Activated CD4-positive, CD25-positive, alpha-beta regulatory T cell treated with anti-CD3 and anti-CD28 coated beads, Interleukin-2, amount 50 U/mL, for 72 hours (primary cell): Measurements from ENCODE around the gene CFAP54.
"Not testable (repeated sequence)": the region's sequence is repeated elsewhere in the genome, so short reads cannot be mapped to it uniquely, and the experiment has no call there.

ENCODE experiments used
- DNase-seq: peaks from one replicate; pipeline ENCODE4 v3.0.0; 2021

The CFAP54 gene

DNA sequence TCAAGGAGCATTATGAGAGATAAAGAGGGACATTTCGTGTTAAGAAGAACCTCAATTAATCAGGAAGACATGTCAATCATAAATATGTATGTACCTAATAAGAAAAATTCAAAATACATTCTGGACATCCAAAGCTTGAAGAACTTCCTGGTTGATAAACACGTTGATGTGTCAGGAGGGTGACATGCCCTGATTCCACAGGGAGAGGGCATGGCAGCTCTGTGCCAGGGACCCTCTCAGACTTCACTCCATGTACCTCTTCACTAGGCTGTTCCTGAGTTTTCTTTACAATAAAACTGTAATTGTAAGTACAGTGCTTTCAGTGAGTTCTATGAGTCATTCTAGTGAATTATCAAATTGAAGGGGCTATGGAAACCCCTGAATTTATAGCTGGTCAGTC lies 163.5 kb downstream of the CFAP54 start:
- no peak for DNase-seq

DNA sequence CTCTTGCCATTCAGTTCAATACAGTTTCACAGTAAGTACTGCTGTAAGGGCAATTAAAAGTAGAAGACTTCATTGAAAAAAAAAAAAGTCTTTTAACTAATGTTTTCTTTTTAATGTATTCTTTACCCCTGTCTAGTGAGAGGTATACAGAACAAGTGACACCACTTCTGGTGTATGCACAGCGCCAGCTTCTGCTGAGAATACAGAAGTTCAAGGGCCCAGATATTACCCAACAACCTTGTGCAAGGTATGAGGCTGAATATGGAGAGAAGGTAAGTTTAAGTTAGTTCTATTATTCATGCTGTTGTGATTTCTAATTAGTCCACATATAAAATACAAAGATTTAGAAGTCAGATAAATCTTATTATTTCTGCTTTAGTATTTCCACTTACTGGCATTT lies 168.7 kb downstream of the CFAP54 start:
- no peak for DNase-seq

DNA sequence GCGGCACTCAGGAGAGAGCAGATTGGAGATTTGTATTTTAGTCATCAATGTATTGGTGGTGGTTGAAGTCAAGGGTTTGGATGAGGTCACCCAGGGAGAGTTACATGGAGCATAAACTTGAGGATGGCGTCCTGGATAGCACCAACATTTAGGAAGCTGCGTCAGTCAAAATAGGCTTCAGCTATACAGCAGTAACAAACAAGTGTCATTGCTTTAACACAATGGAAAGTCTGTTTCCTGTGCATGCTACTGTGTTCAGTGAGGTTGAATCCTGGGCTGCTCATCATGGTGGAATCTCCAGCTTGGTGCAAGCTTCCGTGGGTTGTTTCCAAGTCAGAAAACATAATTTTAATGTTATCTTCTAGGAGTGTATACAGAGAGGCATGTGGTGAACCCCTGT lies 180.4 kb downstream of the CFAP54 start:
- DNase-seq, result no peak

DNA sequence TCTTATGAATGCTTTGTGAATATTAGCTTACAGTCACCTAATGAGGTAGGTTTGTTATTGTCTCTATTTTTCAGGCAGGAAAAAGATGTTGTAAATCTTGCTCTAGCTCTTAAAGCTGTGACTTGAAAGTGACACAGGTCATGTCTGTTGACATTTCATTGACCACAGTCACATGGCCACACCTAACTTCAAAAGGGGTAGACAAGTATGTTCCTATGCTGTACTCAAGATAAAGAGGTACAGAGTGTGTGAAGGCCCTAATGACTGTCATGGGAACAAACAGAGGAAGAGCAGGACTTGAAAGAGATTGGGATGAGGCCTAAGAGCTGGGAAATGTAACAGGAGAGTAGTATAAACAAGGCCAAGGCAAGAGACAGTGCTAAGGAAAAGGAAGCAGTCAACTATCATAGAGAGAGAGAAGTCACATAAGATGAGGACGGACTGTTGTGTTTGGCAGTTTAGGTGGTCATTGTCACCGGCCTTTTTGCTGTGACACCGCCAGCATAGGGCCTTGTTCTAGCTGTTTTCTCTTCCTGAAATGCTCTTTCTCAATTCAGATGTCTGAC lies 181.0 kb downstream of the CFAP54 start:
- no peak for DNase-seq

DNA sequence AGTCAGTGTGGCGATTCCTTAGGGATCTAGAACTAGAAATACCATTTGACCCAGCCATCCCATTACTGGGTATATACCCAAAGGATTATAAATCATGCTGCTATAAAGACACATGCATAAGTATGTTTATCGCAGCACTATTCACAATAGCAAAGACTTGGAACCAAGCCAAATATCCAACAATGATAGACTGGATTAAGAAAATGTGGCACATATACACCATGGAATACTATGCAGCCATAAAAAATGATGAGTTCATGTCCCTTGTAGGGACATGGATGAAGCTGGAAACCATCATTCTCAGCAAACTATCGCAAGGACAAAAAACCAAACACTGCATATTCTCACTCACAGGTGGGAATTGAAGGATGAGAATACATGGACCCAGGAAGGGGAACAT lies 186.1 kb downstream of the CFAP54 start:
- DNase-seq, result not testable (repeated sequence)

DNA sequence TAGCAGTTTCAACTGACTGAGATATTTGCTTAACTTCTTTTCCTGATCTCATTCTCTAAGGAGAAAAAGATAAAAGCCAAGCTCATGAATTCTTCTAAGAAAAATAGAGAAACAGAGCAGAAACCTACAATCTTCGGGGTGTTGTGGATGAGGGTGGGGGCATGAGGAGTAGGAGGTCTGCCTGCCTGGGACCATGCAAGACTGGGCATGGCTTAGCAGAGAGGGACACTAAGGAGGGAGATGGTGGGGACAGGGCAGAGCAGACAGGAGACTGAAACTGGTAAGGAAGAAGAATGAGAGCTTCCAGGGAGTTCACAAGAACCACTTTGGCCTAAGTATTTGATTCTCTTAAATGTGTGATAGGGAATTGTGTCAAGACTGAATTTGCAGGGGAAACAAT lies 188.0 kb downstream of the CFAP54 start:
- DNase-seq, result no peak

DNA sequence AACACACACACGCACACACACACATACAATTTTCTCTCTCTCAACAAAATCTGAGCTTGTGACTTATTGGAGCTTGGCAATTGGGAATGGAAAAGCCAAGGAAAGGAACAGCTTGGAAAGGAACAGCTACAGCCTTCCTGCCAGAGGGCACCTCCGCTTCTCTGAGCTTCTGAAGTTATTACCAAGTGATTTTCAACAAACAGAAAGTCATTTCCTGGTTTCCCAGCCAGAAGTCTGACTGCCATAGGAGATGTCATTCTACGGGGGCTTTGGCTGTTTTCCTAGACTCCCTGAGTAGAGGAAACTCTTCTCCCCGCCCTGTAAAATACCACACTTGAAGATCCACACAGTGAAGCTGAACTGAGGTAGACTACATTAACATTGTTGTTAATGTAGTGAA lies 198.3 kb downstream of the CFAP54 start:
- no peak for DNase-seq

DNA sequence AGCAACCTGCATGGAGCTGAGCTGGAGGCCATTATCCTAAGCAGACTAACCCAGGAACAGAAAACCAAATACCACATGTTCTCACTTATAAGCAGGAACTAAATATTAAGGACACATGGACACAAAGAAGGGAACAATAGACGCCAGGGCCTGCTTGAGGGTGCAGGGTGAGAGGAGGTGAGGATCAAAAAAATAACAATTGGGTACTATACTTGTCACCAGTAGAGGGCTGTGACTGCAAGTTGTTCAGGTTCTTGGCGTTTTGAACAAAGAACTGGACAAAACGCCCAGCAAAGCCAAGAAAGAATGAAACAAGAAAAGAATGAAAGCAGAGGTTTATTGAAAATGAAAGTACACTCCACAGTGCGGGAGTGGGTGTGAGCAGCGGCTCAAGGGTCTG lies 209.1 kb downstream of the CFAP54 start:
- no peak for DNase-seq

DNA sequence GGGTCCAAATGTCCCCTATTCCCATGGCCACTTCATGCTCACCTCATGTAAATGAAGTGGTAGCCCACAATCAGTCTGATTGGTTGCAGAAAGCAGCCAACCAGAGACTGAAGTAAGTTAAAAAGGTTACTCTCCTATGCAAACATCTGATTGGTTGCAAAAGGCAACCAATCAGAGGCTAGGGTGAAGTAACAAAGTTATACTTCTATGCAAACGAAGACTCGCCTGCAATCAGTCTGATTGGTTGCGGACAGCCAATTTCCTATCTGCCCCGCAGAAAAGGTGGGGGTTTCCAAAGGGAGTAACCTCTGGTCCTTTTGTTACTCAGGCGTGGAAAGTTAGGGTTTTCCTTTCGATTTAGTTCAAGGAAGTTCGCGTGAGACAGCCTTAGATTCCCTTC lies 209.6 kb downstream of the CFAP54 start:
- DNase-seq, result no peak

DNA sequence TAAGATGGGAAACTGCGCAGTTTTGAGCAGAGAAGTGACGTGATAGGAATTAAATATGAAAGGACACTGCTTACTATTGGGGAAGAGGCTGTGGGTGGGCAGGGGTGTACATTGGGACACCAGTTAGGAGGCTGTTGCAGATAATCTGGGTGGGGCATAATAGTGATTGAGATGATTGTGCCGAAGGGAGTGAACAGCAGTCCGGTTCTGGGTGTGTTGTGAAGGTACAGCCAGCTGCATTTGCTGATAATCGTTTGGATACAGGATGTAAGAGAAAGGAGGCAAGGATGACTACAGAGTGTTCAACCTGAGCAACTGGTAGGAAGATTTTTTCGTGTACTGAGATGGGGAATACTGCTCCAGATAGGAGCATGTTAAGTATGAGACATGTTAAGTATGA lies 212.5 kb downstream of the CFAP54 start:
- DNase-seq, result no peak

DNA sequence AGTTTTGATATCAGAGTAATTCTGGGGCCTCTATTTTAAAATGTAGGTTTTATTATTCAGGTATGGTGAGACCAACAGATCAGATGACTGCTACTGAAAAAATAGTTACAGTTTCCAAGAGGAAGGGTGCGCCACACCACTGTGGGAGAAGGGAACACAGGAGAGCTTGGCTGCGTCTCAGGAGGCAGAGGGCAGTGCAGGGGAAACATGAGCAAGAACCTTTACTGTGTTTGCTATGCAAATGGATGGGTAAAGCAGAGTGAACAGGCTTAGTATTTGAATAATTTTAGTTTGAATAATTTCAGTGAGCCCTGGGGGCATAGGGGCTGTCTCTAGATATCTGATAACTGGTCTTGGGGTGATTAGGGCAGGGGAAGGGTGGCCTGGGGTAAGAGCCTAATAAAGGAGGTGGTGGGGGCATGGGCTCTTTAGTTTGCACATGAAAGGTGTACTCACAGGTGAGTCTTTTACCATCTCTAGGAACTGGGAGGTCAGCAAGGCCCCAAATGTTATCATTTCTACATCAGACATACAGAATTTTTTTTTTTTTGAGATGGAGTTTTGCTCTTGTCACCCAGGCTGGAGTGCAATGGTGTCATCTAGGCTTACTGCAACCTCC lies 220.9 kb downstream of the CFAP54 start:
- DNase-seq, result no peak

DNA sequence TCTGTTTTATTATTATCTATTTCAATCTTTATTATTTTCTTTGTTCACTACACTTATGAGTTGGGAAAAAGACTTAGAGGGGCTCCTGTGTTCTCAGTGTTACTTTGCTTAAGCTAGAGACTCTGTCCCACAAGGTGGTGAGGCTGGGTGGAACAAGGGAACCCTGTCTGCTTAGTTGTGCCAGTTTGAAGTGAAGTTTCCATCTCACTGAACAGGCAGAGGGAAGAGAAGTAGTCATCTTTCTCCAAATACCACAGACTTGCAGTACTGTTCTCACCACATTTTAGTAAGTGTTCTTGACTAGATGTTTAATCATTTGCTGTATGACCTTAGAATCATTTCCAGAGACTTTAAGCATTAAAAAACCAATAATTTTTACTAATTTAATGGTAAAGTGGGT lies 222.0 kb downstream of the CFAP54 start:
- DNase-seq, result no peak

DNA sequence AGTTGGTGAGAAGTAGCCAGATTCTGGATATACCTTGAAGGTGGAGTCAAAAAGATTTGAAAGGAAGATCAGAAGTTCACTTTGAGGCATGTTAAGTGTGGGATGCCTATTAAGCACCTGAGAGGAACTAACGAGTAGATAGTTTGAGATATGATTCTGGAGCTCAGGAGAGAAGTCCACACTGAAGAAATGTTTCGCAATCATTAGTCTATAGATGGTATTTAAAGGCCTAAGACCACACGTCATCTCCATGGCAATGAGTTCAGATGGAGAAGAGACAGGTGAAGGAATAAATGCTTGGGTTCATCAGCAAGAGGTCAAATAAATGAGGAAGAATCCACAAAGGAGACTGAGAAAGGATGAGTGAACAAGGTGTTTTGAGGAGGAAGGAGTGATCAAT lies 224.8 kb downstream of the CFAP54 start:
- no peak for DNase-seq

DNA sequence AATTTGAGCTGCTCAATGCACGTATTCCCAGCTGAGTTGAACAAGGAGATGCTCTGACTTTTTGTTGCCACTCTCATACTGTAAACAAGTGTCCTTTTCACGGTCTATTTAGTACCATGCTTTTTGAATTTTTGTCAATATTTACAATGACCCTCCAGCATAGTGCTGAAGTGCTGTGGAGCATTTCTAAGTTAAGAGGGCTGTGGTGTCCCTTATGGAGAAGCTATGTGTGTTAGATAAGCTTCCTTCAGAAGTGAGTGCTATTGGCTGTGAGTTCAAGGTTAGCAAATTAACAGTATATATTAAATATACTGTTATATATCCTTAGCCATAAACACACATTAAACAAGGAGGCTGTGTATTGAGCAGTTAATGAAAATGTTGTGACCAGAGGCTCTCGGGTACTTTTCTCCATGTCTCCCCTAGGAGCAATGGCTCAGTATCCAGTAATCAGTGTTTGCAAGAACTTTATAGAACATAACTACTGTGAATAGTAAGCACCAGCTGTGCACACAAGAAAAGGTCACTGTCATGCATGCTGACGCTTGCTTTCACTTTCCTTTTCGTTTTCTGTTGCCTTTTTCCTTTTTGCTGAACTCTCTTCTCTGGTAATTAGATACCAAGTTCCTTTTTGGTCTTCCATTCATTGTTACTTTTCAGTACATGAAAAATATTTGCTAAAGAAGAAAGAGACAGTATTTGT lies 230.4 kb downstream of the CFAP54 start:
- no peak for DNase-seq

DNA sequence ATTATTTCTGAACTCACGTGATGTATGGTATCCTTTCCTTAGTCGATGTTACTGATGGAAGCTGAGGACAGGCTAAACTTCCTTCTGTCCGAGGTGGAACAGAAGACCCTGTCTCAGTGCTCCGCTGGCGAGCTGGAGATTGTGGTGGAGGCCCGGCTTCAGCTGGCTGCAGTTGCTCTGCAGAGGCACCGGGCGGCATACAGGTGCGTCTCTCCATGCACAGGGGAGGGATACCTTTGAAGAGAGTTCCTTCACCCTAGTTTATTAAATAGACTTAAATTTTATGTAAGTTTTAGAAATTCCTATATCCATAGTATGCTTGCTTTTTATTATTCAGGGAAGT lies 231.0 kb downstream of the CFAP54 start:
- DNase-seq, result peak; percentile 33

DNA sequence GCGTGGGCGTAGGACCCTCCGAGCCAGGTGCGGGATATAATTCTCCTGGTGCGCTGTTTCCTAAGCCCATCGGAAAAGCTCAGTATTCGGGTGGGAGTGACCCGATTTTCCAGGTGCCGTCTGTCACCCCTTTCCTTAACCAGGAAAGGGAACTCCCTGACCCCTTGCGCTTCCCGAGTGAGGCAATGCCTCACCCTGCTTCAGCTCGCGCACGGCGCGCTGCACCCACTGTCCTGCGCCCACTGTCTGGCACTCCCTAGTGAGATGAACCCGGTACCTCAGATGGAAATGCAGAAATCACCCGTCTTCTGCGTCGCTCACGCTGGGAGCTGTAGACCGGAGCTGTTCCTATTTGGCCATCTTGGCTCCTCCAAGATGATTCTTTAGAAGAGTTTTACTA lies 240.1 kb downstream of the CFAP54 start:
- DNase-seq, result not testable (repeated sequence)

DNA sequence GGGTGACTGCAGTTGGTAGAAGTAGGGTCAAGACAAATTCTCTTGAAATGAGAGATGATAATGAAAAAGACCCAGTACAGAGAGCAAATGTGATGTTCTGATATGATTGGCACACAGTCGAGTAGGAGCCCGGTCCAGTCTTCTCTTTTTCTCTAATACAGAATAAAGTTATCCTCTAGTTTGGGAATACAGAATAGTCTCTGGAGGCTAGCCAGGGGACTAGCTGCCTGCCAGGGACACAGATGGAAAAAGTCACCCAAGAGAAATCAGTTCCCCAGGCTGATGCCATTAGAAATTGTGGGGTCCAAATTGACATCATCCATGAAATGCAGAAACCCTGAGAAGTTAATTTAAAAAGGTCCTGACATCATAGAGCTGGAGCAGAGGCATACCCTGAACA lies 240.5 kb downstream of the CFAP54 start:
- no peak for DNase-seq

DNA sequence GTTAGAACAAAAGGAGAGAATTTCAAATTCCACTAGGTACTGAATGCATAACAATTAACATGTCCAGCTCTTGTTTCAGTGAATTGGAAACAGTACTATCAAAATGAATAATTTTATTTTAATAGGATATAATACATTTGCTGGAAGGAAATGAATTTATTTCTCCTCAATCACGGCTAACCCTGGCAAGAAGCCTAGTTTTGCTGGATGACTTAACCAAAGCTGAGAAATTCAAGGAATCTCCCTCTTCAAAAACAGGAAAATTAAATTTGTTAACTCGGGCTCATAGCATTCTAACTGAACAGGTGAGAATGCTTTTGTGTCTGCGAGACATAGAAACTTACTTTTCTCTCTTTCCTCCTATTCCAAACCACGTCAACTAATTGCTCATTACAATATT lies 254.2 kb downstream of the CFAP54 start:
- no peak for DNase-seq

DNA sequence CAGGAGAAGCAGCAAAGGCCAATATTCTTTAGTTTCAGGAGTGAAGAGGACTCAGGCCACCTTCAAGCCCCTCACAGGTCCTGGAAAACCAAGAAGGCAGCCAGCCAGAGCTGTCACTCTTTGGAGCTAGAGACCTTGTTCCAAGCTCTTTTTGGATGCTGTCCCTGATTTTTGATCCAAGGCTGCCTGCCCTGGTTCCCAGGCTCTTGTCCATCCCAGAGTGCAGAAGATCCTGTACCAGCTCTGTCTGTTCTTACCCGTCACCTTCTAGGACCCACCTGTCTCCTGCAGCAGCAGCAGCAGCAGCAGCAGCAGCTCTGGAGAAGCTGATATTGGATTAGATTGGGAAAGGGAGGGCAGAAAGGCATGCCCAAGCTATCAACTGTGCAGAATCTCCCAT lies 260.6 kb downstream of the CFAP54 start:
- no peak for DNase-seq

DNA sequence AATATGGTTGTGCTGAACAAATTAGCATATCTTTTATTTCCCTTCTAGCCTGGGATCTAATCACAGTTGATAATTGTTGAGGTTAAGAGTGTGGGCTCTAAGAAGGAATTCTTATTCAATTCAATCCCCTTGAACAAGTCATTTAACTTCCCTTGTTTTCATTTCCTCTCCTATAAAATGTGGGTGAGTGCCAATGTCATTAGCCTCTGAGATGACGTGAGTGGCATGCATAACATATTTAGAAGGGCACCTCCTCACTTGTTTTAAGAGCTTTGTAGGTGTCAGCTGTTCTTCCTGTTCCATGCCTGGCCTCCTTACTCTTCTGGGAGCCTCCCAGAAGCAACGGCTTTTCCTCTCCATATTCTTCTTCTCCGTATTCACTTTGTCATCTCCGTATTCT lies 262.2 kb downstream of the CFAP54 start:
- DNase-seq, result no peak

DNA sequence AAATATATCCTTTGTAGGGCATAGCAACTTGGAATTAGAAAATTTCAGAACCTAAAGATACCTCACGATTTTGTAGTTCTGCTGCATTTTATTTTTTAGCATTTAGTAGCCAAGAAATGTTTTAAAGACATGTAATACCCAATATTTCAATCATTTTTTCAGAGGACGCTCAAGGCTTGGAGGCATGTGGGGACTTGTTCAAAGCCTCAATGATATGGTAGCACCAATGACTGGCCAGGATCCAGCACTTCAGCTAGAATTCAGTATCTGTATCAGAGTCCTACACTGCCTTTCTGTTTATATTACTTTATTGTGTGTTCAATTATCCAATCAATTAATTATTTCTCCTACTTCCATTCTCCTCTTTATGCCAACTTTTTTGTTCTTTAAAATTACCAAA lies 262.8 kb downstream of the CFAP54 start:
- no peak for DNase-seq

DNA sequence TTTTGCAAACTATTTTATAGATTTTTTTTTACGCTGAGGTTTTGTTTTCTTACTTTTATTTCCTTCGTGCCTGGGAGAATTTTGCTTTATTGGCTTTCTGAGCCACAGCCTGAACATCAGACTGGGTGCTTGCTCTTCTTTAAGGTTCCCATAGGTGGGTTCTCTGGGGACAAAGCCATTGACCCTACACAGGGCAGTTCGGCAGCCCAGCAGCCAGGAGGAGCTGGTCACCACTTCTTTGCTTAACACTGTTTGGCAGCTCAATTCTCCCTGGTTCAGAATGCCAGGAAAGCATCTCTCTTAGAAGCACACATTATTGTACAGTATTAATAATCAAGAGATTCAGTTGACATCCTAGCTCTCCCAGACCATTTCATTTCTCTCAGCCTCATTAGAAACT lies 276.9 kb downstream of the CFAP54 start:
- no peak for DNase-seq

DNA sequence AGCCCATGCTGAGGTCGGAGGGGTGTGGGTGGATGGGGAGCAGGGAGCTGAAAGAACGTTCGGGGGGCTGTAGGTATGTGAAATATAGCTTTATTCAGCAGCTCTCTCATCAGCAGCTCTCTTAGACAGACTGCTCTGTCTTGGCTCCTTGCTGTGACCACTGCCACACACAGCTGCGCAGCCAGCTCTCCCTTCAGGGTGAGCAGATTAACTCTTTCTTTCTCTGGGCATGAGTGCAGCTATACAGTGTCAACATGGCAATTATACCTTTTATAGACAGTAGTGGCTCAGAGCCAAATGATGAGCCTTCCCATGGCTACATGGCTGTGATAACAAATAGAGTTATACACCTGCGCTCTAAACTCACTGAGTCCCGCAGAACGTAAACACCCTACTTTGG lies 280.0 kb downstream of the CFAP54 start:
- DNase-seq, result no peak

DNA sequence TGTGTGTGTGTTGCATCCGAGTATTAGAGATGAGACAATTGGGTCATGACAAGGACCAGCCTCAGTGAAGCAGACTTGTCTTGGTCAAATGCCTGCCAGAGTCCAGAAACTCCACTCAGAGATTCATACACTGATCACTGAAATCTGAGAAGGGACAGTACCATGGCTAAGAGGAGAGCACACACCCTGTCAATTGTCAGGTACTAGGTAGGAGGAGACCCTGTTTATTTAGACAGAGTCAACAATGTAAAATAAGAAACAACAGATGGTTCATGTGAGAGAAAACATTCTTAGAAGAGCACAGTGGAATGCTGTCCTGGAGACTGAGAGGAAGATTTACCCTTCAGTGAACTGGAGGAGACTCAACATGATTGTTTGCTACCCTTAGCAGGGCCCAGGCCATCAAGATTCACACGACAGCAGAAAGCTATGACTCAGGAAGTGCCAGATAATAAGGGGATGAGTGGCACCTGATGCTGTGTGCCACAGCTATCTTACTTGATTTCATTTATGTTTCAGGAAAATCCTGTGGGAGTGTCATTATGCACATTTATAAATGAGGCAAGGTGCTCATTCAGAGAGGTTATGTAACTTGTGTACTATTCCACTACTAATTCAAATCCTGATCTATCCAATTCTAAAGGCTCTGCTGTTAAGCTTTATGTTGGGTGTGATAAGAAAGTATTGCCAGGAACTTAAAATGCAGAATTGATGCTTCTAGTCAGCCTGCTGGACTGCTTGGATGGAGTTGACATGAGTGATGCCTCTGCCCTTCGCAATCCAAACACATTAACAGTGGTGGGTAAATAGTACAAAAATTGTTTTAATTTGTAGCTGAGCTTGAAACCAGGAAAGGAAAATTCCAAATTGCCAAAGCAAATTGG lies 281.1 kb downstream of the CFAP54 start:
- no peak for DNase-seq
